ENCODE results near the gene CXCR3. TPM values are rescaled to one million over a fixed set of nuclear protein-coding genes. Genes with fewer than 3 reads are reported as not detected.

CXCR3 gene
- polyA plus RNA-seq, 2 donors: 0.64 to 0.69 TPM

DNA sequence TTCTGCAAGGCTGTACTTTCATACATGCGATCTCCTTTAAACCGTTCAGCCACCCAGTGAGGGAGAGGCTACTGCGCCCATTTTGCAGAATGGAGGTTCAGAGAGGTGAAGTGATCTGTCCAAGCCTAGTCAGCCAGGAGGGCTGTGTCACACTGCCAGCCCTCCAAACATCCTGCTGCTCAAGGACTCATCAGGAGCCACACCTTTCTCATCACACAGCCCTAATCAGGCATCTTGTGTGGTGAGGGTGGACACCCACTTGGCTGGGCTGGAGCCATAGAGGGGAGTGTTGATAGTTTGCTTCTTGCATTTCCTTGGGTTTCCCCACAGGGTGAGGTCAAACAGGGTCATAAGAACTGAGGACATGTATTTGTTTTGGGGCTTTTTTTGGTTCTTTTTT lies 5.4 kb upstream of the CXCR3 start:
- Histone ChIP-seq H3K36me3 (ENCODE audit: control insufficient read depth in 2 of 2, insufficient read depth in 2 of 2, low read length in 1 of 2) (no peaks in the 10 kb centered on the region), H3K27me3 (ENCODE audit: control insufficient read depth in 1 of 2, insufficient read depth in 2 of 2, low read length in 2 of 2) (no peaks in the 10 kb centered on the region), H3K4me3 (ENCODE audit: low read depth in 1 of 2, low read length in 2 of 2) (no peak overlapping the region), H3K9me3 (ENCODE audit: control insufficient read depth in 2 of 2, insufficient read depth in 1 of 2, low read depth in 1 of 2, low read length in 1 of 2) (no peaks in the 10 kb centered on the region), H3K27ac (ENCODE audit: low read depth in 2 of 2, low read length in 1 of 2) (no peak overlapping the region), H3K4me1 (ENCODE audit: control insufficient read depth in 2 of 2, insufficient read depth in 2 of 2, low read length in 1 of 2) (peaks cover 0 to 7% of the 10 kb centered on the region in 2 donors)
- WGBS, 2 donors: 89% methylated on average over 3 of the region's 3 CpGs

GRCh38 chrX:71622576-71623450 lies 4.5 kb upstream of the CXCR3 start:
- no peak overlapping the region for H3K4me3 ChIP-seq (ENCODE audit: low read depth in 1 of 2, low read length in 2 of 2)
- peaks cover 0 to 7% of the 10 kb centered on the region in 2 donors for H3K4me1 ChIP-seq (ENCODE audit: control insufficient read depth in 2 of 2, insufficient read depth in 2 of 2, low read length in 1 of 2)
- H3K36me3 ChIP-seq (ENCODE audit: control insufficient read depth in 2 of 2, insufficient read depth in 2 of 2, low read length in 1 of 2): no peaks in the 10 kb centered on the region
- H3K27ac ChIP-seq (ENCODE audit: low read depth in 2 of 2, low read length in 1 of 2): peak overlapping the region; percentile 77
- 14 to 38% methylated on average over 13 of the region's 13 CpGs for WGBS, 2 donors
- H3K9me3 ChIP-seq (ENCODE audit: control insufficient read depth in 2 of 2, insufficient read depth in 1 of 2, low read depth in 1 of 2, low read length in 1 of 2): peaks cover 0 to 2% of the 10 kb centered on the region in 2 donors
- H3K27me3 ChIP-seq (ENCODE audit: control insufficient read depth in 1 of 2, insufficient read depth in 2 of 2, low read length in 2 of 2): no peaks in the 10 kb centered on the region

GRCh38 chrX:71622032-71622575 lies 3.8 kb upstream of the CXCR3 start:
- WGBS, 2 donors: 78 to 85% methylated on average over 9 of the region's 9 CpGs
- Histone ChIP-seq H3K4me1 (ENCODE audit: control insufficient read depth in 2 of 2, insufficient read depth in 2 of 2, low read length in 1 of 2) (peaks cover 0 to 7% of the 10 kb centered on the region in 2 donors), H3K9me3 (ENCODE audit: control insufficient read depth in 2 of 2, insufficient read depth in 1 of 2, low read depth in 1 of 2, low read length in 1 of 2) (peaks cover 0 to 2% of the 10 kb centered on the region in 2 donors), H3K27ac (ENCODE audit: low read depth in 2 of 2, low read length in 1 of 2) (peak overlapping the region; percentile 77), H3K4me3 (ENCODE audit: low read depth in 1 of 2, low read length in 2 of 2) (no peak overlapping the region), H3K27me3 (ENCODE audit: control insufficient read depth in 1 of 2, insufficient read depth in 2 of 2, low read length in 2 of 2) (no peaks in the 10 kb centered on the region), H3K36me3 (ENCODE audit: control insufficient read depth in 2 of 2, insufficient read depth in 2 of 2, low read length in 1 of 2) (no peaks in the 10 kb centered on the region)

GRCh38 chrX:71621603-71622002 lies 3.3 kb upstream of the CXCR3 start:
- Histone ChIP-seq H3K27ac (ENCODE audit: low read depth in 2 of 2, low read length in 1 of 2) (no peak overlapping the region), H3K9me3 (ENCODE audit: control insufficient read depth in 2 of 2, insufficient read depth in 1 of 2, low read depth in 1 of 2, low read length in 1 of 2) (peaks cover 0 to 2% of the 10 kb centered on the region in 2 donors), H3K27me3 (ENCODE audit: control insufficient read depth in 1 of 2, insufficient read depth in 2 of 2, low read length in 2 of 2) (no peaks in the 10 kb centered on the region), H3K36me3 (ENCODE audit: control insufficient read depth in 2 of 2, insufficient read depth in 2 of 2, low read length in 1 of 2) (no peaks in the 10 kb centered on the region), H3K4me3 (ENCODE audit: low read depth in 1 of 2, low read length in 2 of 2) (no peak overlapping the region), H3K4me1 (ENCODE audit: control insufficient read depth in 2 of 2, insufficient read depth in 2 of 2, low read length in 1 of 2) (peaks cover 0 to 6% of the 10 kb centered on the region in 2 donors)
- 46 to 51% methylated on average over 6 of the region's 6 CpGs for WGBS, 2 donors

DNA sequence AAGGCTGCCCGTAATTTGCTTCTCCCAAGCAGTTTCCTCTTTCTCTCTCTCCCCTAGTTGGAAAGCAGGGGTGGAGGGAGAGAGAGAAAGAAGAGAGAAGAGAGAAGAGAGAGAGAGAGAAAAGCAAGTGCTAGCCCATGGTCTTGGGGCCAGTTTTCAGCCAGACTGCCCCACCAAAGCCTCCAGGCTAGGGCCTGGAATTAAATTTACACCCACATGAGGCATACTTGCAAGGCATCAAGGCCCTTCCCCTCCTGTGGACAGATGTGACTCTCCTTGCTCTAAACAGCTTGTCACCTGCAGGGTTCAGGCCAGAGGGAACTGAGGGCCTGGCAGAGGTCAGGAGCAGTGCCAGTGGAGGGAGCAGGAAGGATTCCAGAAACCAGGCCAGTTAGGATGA lies 1.7 kb upstream of the CXCR3 start:
- WGBS, 2 donors: 93% methylated on average over 1 of the region's 1 CpG; no CpG with 5 or more reads in 1 of the 2 donors
- Histone ChIP-seq H3K27ac (ENCODE audit: low read depth in 2 of 2, low read length in 1 of 2) (no peak overlapping the region), H3K27me3 (ENCODE audit: control insufficient read depth in 1 of 2, insufficient read depth in 2 of 2, low read length in 2 of 2) (no peaks in the 10 kb centered on the region), H3K9me3 (ENCODE audit: control insufficient read depth in 2 of 2, insufficient read depth in 1 of 2, low read depth in 1 of 2, low read length in 1 of 2) (peaks cover 0 to 2% of the 10 kb centered on the region in 2 donors), H3K4me1 (ENCODE audit: control insufficient read depth in 2 of 2, insufficient read depth in 2 of 2, low read length in 1 of 2) (peaks cover 0 to 4% of the 10 kb centered on the region in 2 donors), H3K36me3 (ENCODE audit: control insufficient read depth in 2 of 2, insufficient read depth in 2 of 2, low read length in 1 of 2) (no peaks in the 10 kb centered on the region), H3K4me3 (ENCODE audit: low read depth in 1 of 2, low read length in 2 of 2) (no peak overlapping the region)

- Histone ChIP-seq H3K27ac (ENCODE audit: low read depth in 2 of 2, low read length in 1 of 2) (no peak overlapping the region), H3K27me3 (ENCODE audit: control insufficient read depth in 1 of 2, insufficient read depth in 2 of 2, low read length in 2 of 2) (no peaks in the 10 kb centered on the region), H3K4me3 (ENCODE audit: low read depth in 1 of 2, low read length in 2 of 2) (no peak overlapping the region), H3K9me3 (ENCODE audit: control insufficient read depth in 2 of 2, insufficient read depth in 1 of 2, low read depth in 1 of 2, low read length in 1 of 2) (peaks cover 0 to 2% of the 10 kb centered on the region in 2 donors), H3K36me3 (ENCODE audit: control insufficient read depth in 2 of 2, insufficient read depth in 2 of 2, low read length in 1 of 2) (no peaks in the 10 kb centered on the region), H3K4me1 (ENCODE audit: control insufficient read depth in 2 of 2, insufficient read depth in 2 of 2, low read length in 1 of 2) (peaks cover 0 to 4% of the 10 kb centered on the region in 2 donors)
- WGBS, 2 donors: 69 to 81% methylated on average over 8 of the region's 8 CpGs
Observed at GRCh38 chrX:71619193-71619592, 882 bp upstream of the CXCR3 start.

- 89 to 91% methylated on average over 3 of the region's 3 CpGs for WGBS, 2 donors
- no peak overlapping the region for H3K27ac ChIP-seq (ENCODE audit: low read depth in 2 of 2, low read length in 1 of 2)
- no peak overlapping the region for H3K4me3 ChIP-seq (ENCODE audit: low read depth in 1 of 2, low read length in 2 of 2)
- no peaks in the 10 kb centered on the region for H3K27me3 ChIP-seq (ENCODE audit: control insufficient read depth in 1 of 2, insufficient read depth in 2 of 2, low read length in 2 of 2)
- H3K4me1 ChIP-seq (ENCODE audit: control insufficient read depth in 2 of 2, insufficient read depth in 2 of 2, low read length in 1 of 2): peaks cover 0 to 4% of the 10 kb centered on the region in 2 donors
- H3K9me3 ChIP-seq (ENCODE audit: control insufficient read depth in 2 of 2, insufficient read depth in 1 of 2, low read depth in 1 of 2, low read length in 1 of 2): peaks cover 0 to 2% of the 10 kb centered on the region in 2 donors
- no peaks in the 10 kb centered on the region for H3K36me3 ChIP-seq (ENCODE audit: control insufficient read depth in 2 of 2, insufficient read depth in 2 of 2, low read length in 1 of 2)
Observed at GRCh38 chrX:71618787-71619186, 476 bp upstream of the CXCR3 start.

GRCh38 chrX:71617742-71618141 lies 569 bp downstream of the CXCR3 start:
- Histone ChIP-seq H3K4me3 (ENCODE audit: low read depth in 1 of 2, low read length in 2 of 2) (peak overlapping the region in 1 of 2 donors; percentile 23), H3K4me1 (ENCODE audit: control insufficient read depth in 2 of 2, insufficient read depth in 2 of 2, low read length in 1 of 2) (no peaks in the 10 kb centered on the region), H3K36me3 (ENCODE audit: control insufficient read depth in 2 of 2, insufficient read depth in 2 of 2, low read length in 1 of 2) (peaks cover 0 to under 1% of the 10 kb centered on the region in 2 donors), H3K27me3 (ENCODE audit: control insufficient read depth in 1 of 2, insufficient read depth in 2 of 2, low read length in 2 of 2) (no peaks in the 10 kb centered on the region), H3K27ac (ENCODE audit: low read depth in 2 of 2, low read length in 1 of 2) (peak overlapping the region in 1 of 2 donors; percentile 3), H3K9me3 (ENCODE audit: control insufficient read depth in 2 of 2, insufficient read depth in 1 of 2, low read depth in 1 of 2, low read length in 1 of 2) (peaks cover 0 to 2% of the 10 kb centered on the region in 2 donors)
- WGBS, 2 donors: 59 to 75% methylated on average over 7 to 8 of the region's 8 CpGs

DNA sequence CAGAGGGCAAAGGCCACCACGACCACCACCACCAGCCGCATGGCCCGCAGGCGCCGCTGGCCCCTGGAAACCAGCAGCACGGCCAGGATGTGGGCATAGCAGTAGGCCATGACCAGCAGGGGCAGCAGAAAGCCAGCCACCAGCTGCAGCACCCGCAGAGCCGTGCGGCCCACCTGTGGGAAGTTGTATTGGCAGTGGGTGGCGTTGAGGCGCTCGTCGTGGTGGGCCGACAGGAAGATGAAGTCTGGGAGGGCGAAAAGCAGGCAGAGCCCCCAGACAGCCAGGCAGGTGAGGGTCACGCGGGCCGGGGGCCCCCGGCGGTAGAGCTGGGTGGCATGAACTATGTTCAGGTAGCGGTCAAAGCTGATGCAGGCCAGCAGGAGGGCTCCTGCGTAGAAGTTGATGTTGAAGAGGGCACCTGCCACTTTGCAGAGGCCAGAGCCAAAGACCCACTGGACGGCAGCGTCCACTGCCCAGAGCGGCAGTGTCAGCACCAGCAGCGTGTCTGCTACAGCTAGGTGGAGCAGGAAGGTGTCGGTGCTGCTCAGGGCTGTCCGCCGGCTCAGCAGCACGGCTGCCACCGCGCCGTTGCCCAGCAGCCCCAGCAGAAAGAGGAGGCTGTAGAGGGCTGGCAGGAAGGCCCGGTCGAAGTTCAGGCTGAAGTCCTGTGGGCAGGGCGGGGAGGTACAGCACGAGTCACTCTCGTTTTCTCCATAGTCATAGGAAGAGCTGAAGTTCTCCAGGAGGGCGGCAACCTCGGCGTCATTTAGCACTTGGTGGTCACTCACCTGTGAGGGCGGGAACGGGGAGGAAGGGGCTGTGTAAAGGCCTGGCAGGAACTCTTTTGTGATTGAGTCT lies 1.4 kb downstream of the CXCR3 start:
- Histone ChIP-seq H3K4me3 (ENCODE audit: low read depth in 1 of 2, low read length in 2 of 2) (no peak overlapping the region), H3K27me3 (ENCODE audit: control insufficient read depth in 1 of 2, insufficient read depth in 2 of 2, low read length in 2 of 2) (no peaks in the 10 kb centered on the region), H3K9me3 (ENCODE audit: control insufficient read depth in 2 of 2, insufficient read depth in 1 of 2, low read depth in 1 of 2, low read length in 1 of 2) (peaks cover 0 to 2% of the 10 kb centered on the region in 2 donors), H3K4me1 (ENCODE audit: control insufficient read depth in 2 of 2, insufficient read depth in 2 of 2, low read length in 1 of 2) (no peaks in the 10 kb centered on the region), H3K27ac (ENCODE audit: low read depth in 2 of 2, low read length in 1 of 2) (no peak overlapping the region), H3K36me3 (ENCODE audit: control insufficient read depth in 2 of 2, insufficient read depth in 2 of 2, low read length in 1 of 2) (peaks cover 0 to 4% of the 10 kb centered on the region in 2 donors)
- WGBS, 2 donors: 80 to 82% methylated on average over 43 of the region's 43 CpGs

Measured in esophagus (tissue), 2 donors.